CD4-positive, alpha-beta T cell treated with Interleukin-17A for 1 hour (primary cell): ENCODE measurements around the gene TJAP1.
"Not testable (repeated sequence)": the region's sequence is repeated elsewhere in the genome, so short reads cannot be mapped to it uniquely, and the experiment has no call there.

Experiments
- DNase-seq: peaks from one replicate; pipeline ENCODE4 v3.0.0-alpha.2; 2020

TJAP1 gene

GRCh38 chr6:43506171-43506570, 28.8 kb downstream of the TJAP1 start:
- no peak for DNase-seq

GRCh38 chr6:43506667-43507471, 29.5 kb downstream of the TJAP1 start:
- peak; percentile 87 for DNase-seq

- DNase-seq = no peak
Measured at GRCh38 chr6:43508481-43509141, 31.2 kb downstream of the TJAP1 start.

- DNase-seq = no peak
Measured at GRCh38 chr6:43509142-43509983, 32.0 kb downstream of the TJAP1 start.

DNA sequence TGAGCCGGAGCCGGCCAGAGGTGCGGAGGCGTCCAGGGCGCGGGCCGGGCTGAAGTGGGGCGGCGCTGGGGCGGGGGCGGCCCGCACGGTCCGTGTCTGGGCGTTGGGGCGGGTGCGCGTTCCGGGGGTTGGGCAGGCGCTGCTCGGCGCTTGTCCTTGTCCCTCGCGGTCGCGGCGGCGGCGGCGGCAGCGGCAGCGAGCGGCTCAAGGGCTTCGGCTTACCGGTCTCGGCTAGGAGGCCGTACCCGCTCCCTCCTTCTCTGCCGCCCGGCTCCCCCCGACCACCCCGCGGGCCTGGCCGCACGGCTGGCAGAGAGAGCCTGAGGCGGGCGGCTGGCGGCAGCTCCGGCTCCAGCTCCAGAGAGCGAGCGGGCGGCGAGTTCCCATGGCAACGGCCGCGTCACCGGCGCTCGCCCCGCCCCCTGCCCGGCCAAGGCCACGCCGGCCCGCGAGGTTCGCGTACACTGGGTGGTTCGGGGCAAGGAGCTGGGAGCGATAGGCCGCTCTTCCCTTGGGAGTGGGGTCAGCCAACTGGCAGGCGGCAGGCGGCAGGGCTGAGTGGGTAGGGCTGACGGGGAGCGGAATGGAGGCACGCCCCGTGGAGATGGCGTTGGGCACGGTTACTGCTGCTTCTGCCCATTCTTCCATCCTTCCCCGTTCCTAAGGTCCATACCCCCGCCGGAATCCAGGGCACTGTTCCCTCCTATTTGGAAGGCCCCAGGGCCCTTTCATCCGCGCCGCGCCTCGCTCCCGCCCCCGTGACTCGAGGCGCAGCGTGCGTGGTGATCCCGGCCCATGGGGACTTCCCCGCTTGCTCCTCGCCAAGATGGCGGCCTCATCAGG, 32.8 kb downstream of the TJAP1 start, which contains the start of gene LRRC73:
Gene LRRC73, minus strand, starts transcription at position 363 of the 843 bp plus-strand sequence. CDS start 561 bp downstream, outside the sequence.
- peak; percentile 80 for DNase-seq

DNA sequence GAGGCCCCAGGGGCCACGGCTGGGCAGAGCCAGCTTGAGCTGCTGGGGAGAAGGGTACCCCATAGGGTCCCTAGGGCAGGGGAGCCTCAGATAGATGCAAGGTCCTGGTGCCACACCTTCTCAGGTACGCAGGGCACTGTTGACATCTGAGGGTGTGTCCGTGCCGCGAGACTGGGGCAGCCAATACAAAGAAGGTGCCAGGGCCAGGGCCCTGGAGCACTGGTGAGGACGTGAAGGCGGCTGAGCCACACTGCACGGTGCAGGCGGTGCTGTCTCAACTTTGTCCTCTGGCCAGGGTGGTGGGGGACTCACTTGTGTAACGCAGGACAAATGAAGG, 33.4 kb downstream of the TJAP1 start:
- DNase-seq = no peak

GRCh38 chr6:43511824-43512415, 34.5 kb downstream of the TJAP1 start:
- DNase-seq = no peak

- no peak for DNase-seq
Measured at GRCh38 chr6:43515808-43516207, 38.4 kb downstream of the TJAP1 start.

DNA sequence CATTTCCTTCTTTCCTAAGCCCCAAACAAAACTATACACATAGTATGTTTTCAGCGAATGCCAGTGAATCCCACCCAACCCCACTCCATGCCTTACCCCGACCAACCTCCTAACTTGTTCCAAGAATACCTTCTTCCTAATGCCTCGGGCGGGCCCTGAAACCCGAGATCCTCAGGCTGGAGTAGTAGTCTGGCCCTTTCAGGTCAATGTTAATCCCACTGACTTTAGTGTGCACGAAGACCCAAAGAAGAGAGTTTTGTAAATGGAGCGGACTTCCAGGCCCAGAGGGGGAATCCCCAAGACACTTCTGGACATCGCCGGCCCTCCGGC, 39.0 kb downstream of the TJAP1 start:
- DNase-seq = no peak

DNA sequence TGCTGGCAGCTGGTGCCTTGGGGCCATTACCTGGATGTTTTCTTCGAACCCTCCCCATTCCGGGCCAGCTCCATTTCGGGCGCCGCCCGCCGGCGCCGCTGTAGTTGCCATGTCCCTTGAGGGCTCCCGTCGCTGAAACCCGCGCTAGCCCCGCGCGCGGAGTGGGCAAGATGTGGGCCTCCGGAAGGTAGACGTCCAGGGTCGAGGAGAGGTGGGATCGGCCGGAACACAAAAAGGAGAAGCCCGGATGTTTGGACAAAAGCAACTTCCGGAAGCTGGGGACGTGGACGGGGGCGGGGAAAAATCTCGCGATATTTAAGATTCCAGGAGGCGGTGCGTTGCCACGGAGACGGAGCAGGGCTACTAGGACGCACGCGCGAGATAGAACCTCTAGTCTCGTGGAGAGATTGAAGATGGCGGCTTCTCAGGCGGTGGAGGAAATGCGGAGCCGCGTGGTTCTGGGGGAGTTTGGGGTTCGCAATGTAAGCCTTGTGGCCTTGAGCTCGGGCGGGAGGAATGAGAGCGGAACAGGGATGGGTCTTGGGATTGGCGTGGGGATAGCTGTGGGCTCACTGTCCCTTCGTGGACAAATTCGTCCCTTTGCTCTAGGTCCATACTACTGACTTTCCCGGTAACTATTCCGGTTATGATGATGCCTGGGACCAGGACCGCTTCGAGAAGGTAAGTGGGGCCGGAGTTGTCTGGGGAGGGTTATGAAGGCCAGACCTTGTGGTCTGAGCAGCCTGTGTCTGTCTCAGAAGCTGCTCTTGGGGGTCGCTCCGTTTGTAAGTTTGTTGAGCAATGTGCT, 39.5 kb downstream of the TJAP1 start, which contains the start of the genes POLR1C and YIPF3:
Gene POLR1C, plus strand, starts transcription at position 393 of the 808 bp plus-strand sequence. Its CDS starts 21 bp downstream, at position 414.
Gene YIPF3, minus strand, starts transcription at position 230 of the 808 bp plus-strand sequence. Its CDS starts 119 bp downstream, at position 111.
- peak; percentile 97 for DNase-seq

GRCh38 chr6:43517505-43518357, 40.4 kb downstream of the TJAP1 start:
- DNase-seq = no peak

GRCh38 chr6:43520097-43520496, 42.7 kb downstream of the TJAP1 start:
- DNase-seq = no peak

DNA sequence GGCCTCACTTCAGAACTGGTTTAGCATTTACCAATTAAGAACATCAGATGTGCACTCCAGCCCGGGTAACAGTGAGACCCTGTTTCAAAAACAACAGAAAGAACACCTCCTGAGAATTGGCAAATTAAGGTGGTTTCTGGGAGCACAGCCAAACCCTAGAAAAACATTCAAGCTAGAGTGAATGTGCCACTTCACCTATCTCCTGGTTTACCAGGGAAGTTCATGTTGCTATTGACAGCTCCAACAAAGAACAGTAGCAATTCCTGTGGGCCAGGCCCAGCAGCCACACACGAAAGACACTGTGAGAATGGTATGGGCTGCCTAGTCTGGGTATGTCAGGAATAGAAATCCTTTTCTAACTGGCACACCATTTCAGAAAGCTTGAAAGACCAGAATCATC, 44.5 kb downstream of the TJAP1 start:
- DNase-seq = no peak

- DNase-seq = no peak
Measured at GRCh38 chr6:43522547-43523261, 45.3 kb downstream of the TJAP1 start.

GRCh38 chr6:43523284-43523683, 45.9 kb downstream of the TJAP1 start:
- DNase-seq = no peak

DNA sequence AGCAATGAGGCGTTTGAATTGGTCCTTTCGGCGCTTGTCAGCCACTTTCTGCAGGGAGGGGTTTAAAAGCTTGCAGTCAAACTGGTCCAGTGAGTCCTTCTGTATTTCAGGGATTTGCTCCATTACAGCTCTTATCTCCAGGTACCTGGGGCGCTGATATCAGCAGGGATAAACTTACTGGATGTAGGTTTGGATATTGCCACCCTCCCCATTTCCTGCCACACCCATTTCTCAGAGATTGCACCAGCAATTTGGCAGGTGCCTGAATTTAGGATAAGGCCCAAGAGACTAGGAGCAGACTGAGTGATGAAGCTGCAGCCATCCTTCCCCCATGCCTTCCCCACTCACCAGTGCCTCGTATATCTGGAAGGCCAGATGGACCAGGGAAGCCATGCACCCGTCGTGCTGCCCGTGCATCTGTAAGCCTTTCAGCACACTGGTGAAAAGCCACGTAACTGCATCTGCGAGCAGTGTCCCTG, 47.2 kb downstream of the TJAP1 start:
- no peak for DNase-seq

DNA sequence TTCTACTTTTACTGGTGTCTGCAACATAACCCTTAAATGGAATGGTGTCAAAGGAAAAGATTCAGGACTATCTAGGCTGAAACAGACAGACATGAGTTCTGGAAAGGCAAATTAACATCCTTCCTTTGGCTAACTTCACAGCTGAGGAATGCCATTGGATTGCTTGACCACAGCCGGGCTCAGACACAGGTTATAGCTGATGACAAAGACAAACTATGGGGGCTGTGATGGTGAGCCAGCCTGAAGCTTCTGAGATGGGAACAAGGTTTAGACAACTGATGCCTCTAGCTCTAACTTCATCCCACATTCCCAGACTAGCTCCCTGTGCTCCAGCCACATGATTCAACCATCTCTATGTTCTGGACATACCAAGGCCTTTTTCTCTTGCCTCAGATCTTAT, 54.8 kb downstream of the TJAP1 start:
- DNase-seq = no peak

GRCh38 chr6:43538986-43539385, 61.6 kb downstream of the TJAP1 start:
- not testable (repeated sequence) for DNase-seq

DNA sequence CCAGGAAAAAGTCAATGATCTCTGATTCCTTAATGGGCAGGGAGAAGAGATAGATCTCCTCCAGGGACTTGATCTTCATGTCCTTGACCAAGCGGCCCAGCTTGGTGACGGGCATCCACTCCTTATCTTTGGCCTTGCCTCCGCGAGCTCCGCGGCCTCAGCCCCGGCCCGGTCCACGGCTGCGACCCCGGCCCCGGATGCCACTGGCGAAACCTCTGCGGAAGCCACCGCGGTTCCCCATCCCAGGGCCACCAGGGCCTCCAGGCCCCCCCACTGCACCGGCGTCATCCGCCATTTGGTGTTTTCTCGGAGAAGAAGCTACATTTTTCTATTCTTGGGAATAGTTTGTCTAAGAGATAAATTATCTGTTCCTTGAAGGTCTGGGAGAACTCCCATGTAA, 62.0 kb downstream of the TJAP1 start:
- DNase-seq = not testable (repeated sequence)
